Measurements from ENCODE around the gene TUBGCP3. TPM values are rescaled to one million over a fixed set of nuclear protein-coding genes. Genes with fewer than 3 reads are reported as not detected.

TUBGCP3 gene
- total and polyA plus RNA-seq, 2 donors (not counting 1 experiment from before 2014, with no cell fraction given): 30.6 to 65.1 TPM

DNA sequence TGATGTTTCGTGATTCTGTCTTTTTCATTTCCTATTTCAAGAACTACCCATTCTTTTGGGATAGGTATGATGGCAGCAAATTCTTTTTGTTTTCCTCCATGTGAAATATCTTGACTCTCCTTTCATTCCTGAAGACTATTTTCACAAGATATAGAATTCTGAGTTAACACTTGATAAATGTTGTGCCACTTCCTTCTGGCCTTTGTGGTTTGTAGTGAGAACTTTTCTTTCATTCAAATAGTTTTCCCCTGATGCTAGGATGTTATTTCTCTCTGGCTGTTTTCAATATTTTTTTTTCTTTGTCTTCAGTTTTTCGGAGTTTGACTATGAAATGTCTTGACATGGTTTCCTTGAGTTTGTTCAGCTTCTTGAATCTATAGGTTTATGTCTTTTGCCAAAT lies 8.3 kb upstream of the TUBGCP3 start:
- Mint-ChIP-seq H3K4me3 (no peak overlapping the region), H3K27ac (no peak overlapping the region), H3K4me1 (no peaks in the 10 kb centered on the region), H3K27me3 (peaks cover 32% of the 10 kb centered on the region), H3K9me3 (ENCODE audit: insufficient read depth) (no peaks in the 10 kb centered on the region)
- no peaks in the 10 kb centered on the region for H3K79me2 ChIP-seq (ENCODE audit: control insufficient read depth, insufficient read depth, low read length)
- DNase-seq (no peak), ATAC-seq (ENCODE audit: low read depth) (no peak)
- no CpG with 5 or more reads among the region's 2 CpGs for WGBS (ENCODE audit: insufficient coverage)
- no peak overlapping the region for H2AFZ ChIP-seq (ENCODE audit: insufficient read depth, low read depth, low read length, poor library complexity, severe bottlenecking)
- no peaks in the 10 kb centered on the region for H3K36me3 ChIP-seq (replicated peaks in 1 of 2; ENCODE audit: control extremely low read depth in 1 of 2, control insufficient read depth in 1 of 2, extremely low read depth in 1 of 2, insufficient read depth in 2 of 2, low read length in 1 of 2)
- H3K27ac ChIP-seq (ENCODE audit: low read length in 2 of 2): no peak overlapping the region
- POLR2A ChIA-PET: no interaction called here
- H3K9ac ChIP-seq (ENCODE audit: low read length): no peak overlapping the region
- H4K20me1 ChIP-seq (ENCODE audit: control insufficient read depth, insufficient read depth, low read length, poor library complexity, severe bottlenecking): no peaks in the 10 kb centered on the region
- no peak overlapping the region for H3K4me2 ChIP-seq (replicated peaks; ENCODE audit: low read depth, low read length, poor library complexity, severe bottlenecking)
- H3K9me3 ChIP-seq (ENCODE audit: control extremely low read depth in 1 of 3, control insufficient read depth in 2 of 3, insufficient read depth in 1 of 3, low read length in 2 of 3): no peaks in the 10 kb centered on the region
- CTCF ChIA-PET: no interaction called here
- H3K4me1 ChIP-seq (ENCODE audit: control insufficient read depth in 2 of 2, insufficient read depth in 2 of 2, low read length in 2 of 2): no peaks in the 10 kb centered on the region
- TF ChIP-seq EZH2 (IDR thresholded peaks at IDR 0.05; ENCODE audit: borderline replicate concordance, insufficient read depth, low read depth, low read length, poor library complexity, severe bottlenecking): no peak
- TF ChIP-seq, protein P1, sequence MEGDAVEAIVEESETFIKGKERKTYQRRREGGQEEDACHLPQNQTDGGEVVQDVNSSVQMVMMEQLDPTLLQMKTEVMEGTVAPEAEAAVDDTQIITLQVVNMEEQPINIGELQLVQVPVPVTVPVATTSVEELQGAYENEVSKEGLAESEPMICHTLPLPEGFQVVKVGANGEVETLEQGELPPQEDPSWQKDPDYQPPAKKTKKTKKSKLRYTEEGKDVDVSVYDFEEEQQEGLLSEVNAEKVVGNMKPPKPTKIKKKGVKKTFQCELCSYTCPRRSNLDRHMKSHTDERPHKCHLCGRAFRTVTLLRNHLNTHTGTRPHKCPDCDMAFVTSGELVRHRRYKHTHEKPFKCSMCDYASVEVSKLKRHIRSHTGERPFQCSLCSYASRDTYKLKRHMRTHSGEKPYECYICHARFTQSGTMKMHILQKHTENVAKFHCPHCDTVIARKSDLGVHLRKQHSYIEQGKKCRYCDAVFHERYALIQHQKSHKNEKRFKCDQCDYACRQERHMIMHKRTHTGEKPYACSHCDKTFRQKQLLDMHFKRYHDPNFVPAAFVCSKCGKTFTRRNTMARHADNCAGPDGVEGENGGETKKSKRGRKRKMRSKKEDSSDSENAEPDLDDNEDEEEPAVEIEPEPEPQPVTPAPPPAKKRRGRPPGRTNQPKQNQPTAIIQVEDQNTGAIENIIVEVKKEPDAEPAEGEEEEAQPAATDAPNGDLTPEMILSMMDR (IDR thresholded peaks at IDR 0.05): no peak
- H3K4me3 ChIP-seq (ENCODE audit: control extremely low read depth in 1 of 5, extremely low read depth in 1 of 5, insufficient read depth in 1 of 5, low read depth in 2 of 5, low read length in 4 of 5): no peak overlapping the region
- peaks cover 0 to 6% (median 0%) of the 10 kb centered on the region in 4 experiments for H3K27me3 ChIP-seq (replicated peaks in 1 of 4; ENCODE audit: control extremely low read depth in 1 of 4, control insufficient read depth in 3 of 4, insufficient read depth in 4 of 4, low read length in 3 of 4)
- intact Hi-C loops (cut with micrococcal nuclease): no loop called here

DNA sequence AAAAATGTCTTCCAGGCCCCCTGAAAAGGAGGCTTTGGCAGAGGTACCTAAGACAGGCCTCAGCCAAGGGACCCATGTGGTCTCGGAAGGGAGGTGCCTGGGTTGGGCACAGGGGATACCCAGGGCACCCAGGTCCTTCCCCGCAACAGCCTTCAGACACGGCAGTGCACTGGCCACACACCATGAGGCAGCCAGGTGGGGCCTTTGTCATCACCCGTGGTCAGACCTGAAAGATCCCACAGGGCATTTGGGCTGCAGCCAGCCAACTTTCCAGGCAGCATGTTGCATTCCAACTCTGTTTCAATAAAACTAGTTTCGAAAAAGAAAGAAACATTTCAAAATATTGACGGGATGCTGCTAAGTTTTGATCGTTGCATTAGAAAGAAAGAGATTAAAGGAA lies 4.7 kb upstream of the TUBGCP3 start:
- Mint-ChIP-seq H3K27me3 (peaks cover 29% of the 10 kb centered on the region), H3K27ac (no peak overlapping the region), H3K9me3 (ENCODE audit: insufficient read depth) (no peaks in the 10 kb centered on the region), H3K4me3 (no peak overlapping the region), H3K4me1 (peaks cover 10% of the 10 kb centered on the region)
- TF ChIP-seq, protein P1 (IDR thresholded peaks at IDR 0.05): no peak
- TF ChIP-seq EZH2 (IDR thresholded peaks at IDR 0.05; ENCODE audit: borderline replicate concordance, insufficient read depth, low read depth, low read length, poor library complexity, severe bottlenecking): no peak
- peaks cover 20% of the 10 kb centered on the region for H3K79me2 ChIP-seq (ENCODE audit: control insufficient read depth, insufficient read depth, low read length)
- no peaks in the 10 kb centered on the region for H4K20me1 ChIP-seq (ENCODE audit: control insufficient read depth, insufficient read depth, low read length, poor library complexity, severe bottlenecking)
- ChIA-PET POLR2A (no interaction called here), CTCF (no interaction called here)
- intact Hi-C loops (cut with micrococcal nuclease): no loop called here
- no peak overlapping the region for H2AFZ ChIP-seq (ENCODE audit: insufficient read depth, low read depth, low read length, poor library complexity, severe bottlenecking)
- WGBS (ENCODE audit: insufficient coverage): 97% methylated on average over 7 of the region's 7 CpGs
- H3K4me2 ChIP-seq (replicated peaks; ENCODE audit: low read depth, low read length, poor library complexity, severe bottlenecking): no peak overlapping the region
- peaks cover 0 to 6% (median 0%) of the 10 kb centered on the region in 4 experiments for H3K27me3 ChIP-seq (replicated peaks in 1 of 4; ENCODE audit: control extremely low read depth in 1 of 4, control insufficient read depth in 3 of 4, insufficient read depth in 4 of 4, low read length in 3 of 4)
- H3K27ac ChIP-seq (ENCODE audit: low read length in 2 of 2): no peak overlapping the region
- H3K4me1 ChIP-seq (ENCODE audit: control insufficient read depth in 2 of 2, insufficient read depth in 2 of 2, low read length in 2 of 2): peaks cover 6 to 9% of the 10 kb centered on the region in 2 donors
- H3K36me3 ChIP-seq (replicated peaks in 1 of 2; ENCODE audit: control extremely low read depth in 1 of 2, control insufficient read depth in 1 of 2, extremely low read depth in 1 of 2, insufficient read depth in 2 of 2, low read length in 1 of 2): no peaks in the 10 kb centered on the region
- no peak for DNase-seq
- no peak overlapping the region for H3K4me3 ChIP-seq (ENCODE audit: control extremely low read depth in 1 of 5, extremely low read depth in 1 of 5, insufficient read depth in 1 of 5, low read depth in 2 of 5, low read length in 4 of 5)
- H3K9me3 ChIP-seq (ENCODE audit: control extremely low read depth in 1 of 3, control insufficient read depth in 2 of 3, insufficient read depth in 1 of 3, low read length in 2 of 3): no peaks in the 10 kb centered on the region
- no peak for ATAC-seq (ENCODE audit: low read depth)
- H3K9ac ChIP-seq (ENCODE audit: low read length): no peak overlapping the region

All from B cell (primary cell).